ENCODE data around the gene MRTFA. TPM values are rescaled to one million over a fixed set of nuclear protein-coding genes. Genes with fewer than 3 reads are reported as not detected.
A peak's percentile ranks its signal among the peaks of the same experiment; 100 is the strongest.

The MRTFA gene
- total RNA-seq, 2 experiments from 2014 or later, result 72.5 to 76.3 TPM

DNA sequence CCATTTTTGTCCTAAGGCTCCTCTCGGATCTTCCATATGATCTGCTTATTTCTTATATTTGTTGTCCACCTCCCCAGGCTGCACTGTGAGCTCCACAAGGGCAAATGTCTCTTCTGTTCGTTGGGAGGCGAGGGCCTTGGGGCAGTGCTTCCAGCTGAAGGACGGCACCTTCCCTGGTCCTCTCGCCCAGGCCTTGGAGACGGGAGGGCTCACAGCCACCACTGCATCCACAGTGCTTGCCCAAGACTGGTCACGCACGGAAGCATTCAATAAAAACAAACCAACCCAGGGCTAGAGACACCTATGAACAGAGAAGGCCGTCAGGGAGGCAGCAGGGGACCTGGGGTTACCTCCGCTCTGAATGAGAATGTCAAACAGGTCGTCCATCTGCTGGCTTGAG, 219.9 kb downstream of the MRTFA start:
- DNase-seq (no peak), ATAC-seq (ENCODE audit: low read depth) (no peak)
- H3K27me3 Mint-ChIP-seq, result no peaks in the 10 kb centered on the region
- peaks cover 22% of the 10 kb centered on the region for H3K4me1 Mint-ChIP-seq
- no peaks in the 10 kb centered on the region for H3K9me3 Mint-ChIP-seq
- H3K4me3 Mint-ChIP-seq, result no peak overlapping the region
- peaks cover 32% of the 10 kb centered on the region for H3K36me3 Mint-ChIP-seq
- POLR2A ChIA-PET, result interaction anchor here (0.5 to 1.6 kb wide), 2 partner anchors 10 to 440 kb away, joined by 4 to 5 read pairs; partner anchors contain the start of gene ST13
- peak overlapping the region; percentile 86 for H3K27ac Mint-ChIP-seq

DNA sequence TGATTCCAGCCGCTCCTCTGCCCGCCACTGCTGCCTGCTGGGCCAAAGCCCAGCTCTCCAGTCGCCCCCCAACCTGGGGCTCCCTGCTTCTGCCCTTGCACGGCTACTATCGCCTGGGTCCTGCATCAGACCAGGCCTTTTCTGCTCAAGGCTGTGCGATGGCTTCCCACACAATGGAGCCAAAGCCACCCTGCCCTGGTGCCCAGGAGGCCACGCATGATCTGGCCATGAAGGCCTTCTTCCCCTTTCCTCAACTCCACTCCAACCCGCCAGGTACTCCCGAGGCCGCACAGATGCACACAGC, 220.3 kb downstream of the MRTFA start:
- POLR2A ChIA-PET, result interaction anchor here (0.5 to 1.6 kb wide), 3 partner anchors 9 to 440 kb away, joined by 4 to 5 read pairs (median 4); partner anchors contain the start of gene ST13
- Mint-ChIP-seq H3K27me3 (no peaks in the 10 kb centered on the region), H3K4me3 (peak overlapping the region; percentile 34), H3K4me1 (peaks cover 22% of the 10 kb centered on the region), H3K9me3 (no peaks in the 10 kb centered on the region), H3K27ac (peak overlapping the region; percentile 86), H3K36me3 (peaks cover 32% of the 10 kb centered on the region)
- ATAC-seq (ENCODE audit: low read depth) (no peak), DNase-seq (no peak)

DNA sequence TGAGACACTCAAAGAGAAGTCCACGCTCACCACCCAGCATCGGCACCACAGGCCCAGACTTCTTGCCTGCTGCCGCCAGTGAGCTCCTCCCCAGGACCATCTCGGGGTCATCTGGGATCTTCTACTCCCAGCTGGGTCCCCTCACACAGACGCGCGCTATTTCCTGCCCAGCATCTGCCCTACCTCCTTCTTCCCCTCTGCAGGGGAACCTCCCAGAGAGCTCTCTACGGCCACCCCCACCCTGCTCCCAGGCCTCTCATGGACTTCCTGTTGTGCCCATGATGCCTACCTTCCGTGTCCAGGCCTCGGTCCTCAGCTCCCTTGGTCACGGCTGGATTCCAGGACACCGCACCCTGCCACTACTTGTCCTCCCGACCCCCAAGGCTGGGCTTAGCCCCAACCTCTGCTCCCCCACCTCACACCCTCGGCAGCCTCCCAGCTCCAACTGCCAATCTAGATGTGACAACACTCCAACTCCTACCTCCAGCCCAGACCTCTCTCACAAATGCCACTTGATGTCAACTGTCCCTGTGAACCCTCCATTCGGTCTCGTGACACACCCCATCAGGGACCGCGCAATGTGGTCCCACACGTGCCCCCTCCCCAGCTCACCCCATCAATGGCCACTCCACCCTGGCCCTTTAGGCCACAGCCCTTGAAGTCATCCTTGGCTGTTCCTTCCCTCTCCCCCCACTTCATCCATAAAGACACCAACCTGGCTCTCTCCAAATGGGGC, 220.8 kb downstream of the MRTFA start:
- peaks cover 22% of the 10 kb centered on the region for H3K4me1 Mint-ChIP-seq
- H3K36me3 Mint-ChIP-seq, result peaks cover 30% of the 10 kb centered on the region
- peak overlapping the region; percentile 34 for H3K4me3 Mint-ChIP-seq
- ATAC-seq (ENCODE audit: low read depth) (peak; percentile 77), DNase-seq (no peak)
- POLR2A ChIA-PET, result interaction anchor here (1.0 to 1.6 kb wide), 3 partner anchors 8 to 45 kb away, joined by 4 to 6 read pairs (median 5); partner anchors contain the start of gene SGSM3
- no peaks in the 10 kb centered on the region for H3K9me3 Mint-ChIP-seq
- H3K27ac Mint-ChIP-seq, result peak overlapping the region; percentile 86
- no peaks in the 10 kb centered on the region for H3K27me3 Mint-ChIP-seq

GRCh38 chr22:40414838-40415505, 221.5 kb downstream of the MRTFA start:
- POLR2A ChIA-PET, result interaction anchor here (1.0 to 1.6 kb wide), 3 partner anchors 7 to 45 kb away, joined by 4 to 6 read pairs (median 5); partner anchors contain the start of gene SGSM3
- Mint-ChIP-seq H3K9me3 (no peaks in the 10 kb centered on the region), H3K4me3 (no peak overlapping the region), H3K27ac (peak overlapping the region; percentile 86), H3K4me1 (peaks cover 22% of the 10 kb centered on the region), H3K27me3 (no peaks in the 10 kb centered on the region), H3K36me3 (peaks cover 30% of the 10 kb centered on the region)
- peak; percentile 4 for ATAC-seq (ENCODE audit: low read depth)
- DNase-seq, result no peak

GRCh38 chr22:40414311-40414710, 222.2 kb downstream of the MRTFA start:
- H3K27me3 Mint-ChIP-seq, result no peaks in the 10 kb centered on the region
- ATAC-seq (ENCODE audit: low read depth) (no peak), DNase-seq (no peak)
- peak overlapping the region; percentile 31 for H3K27ac Mint-ChIP-seq
- peaks cover 25% of the 10 kb centered on the region for H3K36me3 Mint-ChIP-seq
- peaks cover 21% of the 10 kb centered on the region for H3K4me1 Mint-ChIP-seq
- H3K4me3 Mint-ChIP-seq, result no peak overlapping the region
- no peaks in the 10 kb centered on the region for H3K9me3 Mint-ChIP-seq
- POLR2A ChIA-PET, result interaction anchor here (1.4 kb wide), 1 partner anchor 44 kb away, joined by 6 read pairs; the partner anchor contains the start of gene SGSM3

- Mint-ChIP-seq H3K27me3 (no peaks in the 10 kb centered on the region), H3K4me1 (peaks cover 21% of the 10 kb centered on the region), H3K9me3 (no peaks in the 10 kb centered on the region), H3K4me3 (no peak overlapping the region), H3K36me3 (peaks cover 25% of the 10 kb centered on the region), H3K27ac (no peak overlapping the region)
- POLR2A ChIA-PET, result no interaction called here
- ATAC-seq (ENCODE audit: low read depth) (no peak), DNase-seq (no peak)
Measured at GRCh38 chr22:40413873-40414272, 222.6 kb downstream of the MRTFA start.

DNA sequence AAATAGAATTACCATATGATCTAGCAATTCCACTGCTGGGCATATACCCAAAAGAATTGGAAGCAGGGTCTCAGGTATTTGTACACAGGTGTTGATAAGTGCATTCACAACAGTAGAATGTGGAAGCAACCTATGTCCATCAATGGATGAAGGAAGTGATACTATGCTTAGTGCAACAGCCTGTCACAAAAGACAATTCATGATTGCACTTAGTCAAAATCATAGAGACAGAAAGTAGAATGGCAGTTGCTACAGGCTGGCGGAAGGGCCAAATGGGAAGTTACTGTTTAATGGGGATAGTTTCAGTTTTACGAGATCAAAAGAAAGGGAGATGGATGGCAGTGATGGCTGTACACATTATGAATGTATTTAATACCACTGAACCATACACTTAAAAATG, 224.1 kb downstream of the MRTFA start:
- Mint-ChIP-seq H3K4me1 (peaks cover 21% of the 10 kb centered on the region), H3K27ac (no peak overlapping the region), H3K27me3 (no peaks in the 10 kb centered on the region), H3K4me3 (no peak overlapping the region), H3K36me3 (peaks cover 25% of the 10 kb centered on the region), H3K9me3 (no peaks in the 10 kb centered on the region)
- POLR2A ChIA-PET, result interaction anchor here (1.5 kb wide), 1 partner anchor 13 kb away, joined by 3 read pairs; no protein-coding TSS in a partner anchor
- DNase-seq (no peak), ATAC-seq (ENCODE audit: low read depth) (no peak)

GRCh38 chr22:40411506-40411861, 225.0 kb downstream of the MRTFA start:
- no peak for ATAC-seq (ENCODE audit: low read depth)
- POLR2A ChIA-PET, result interaction anchor here (1.5 kb wide), 1 partner anchor 12 kb away, joined by 3 read pairs; no protein-coding TSS in a partner anchor
- Mint-ChIP-seq H3K9me3 (no peaks in the 10 kb centered on the region), H3K27me3 (no peaks in the 10 kb centered on the region), H3K36me3 (peaks cover 25% of the 10 kb centered on the region), H3K27ac (no peak overlapping the region), H3K4me1 (peaks cover 18% of the 10 kb centered on the region), H3K4me3 (no peak overlapping the region)
- no peak for DNase-seq

DNA sequence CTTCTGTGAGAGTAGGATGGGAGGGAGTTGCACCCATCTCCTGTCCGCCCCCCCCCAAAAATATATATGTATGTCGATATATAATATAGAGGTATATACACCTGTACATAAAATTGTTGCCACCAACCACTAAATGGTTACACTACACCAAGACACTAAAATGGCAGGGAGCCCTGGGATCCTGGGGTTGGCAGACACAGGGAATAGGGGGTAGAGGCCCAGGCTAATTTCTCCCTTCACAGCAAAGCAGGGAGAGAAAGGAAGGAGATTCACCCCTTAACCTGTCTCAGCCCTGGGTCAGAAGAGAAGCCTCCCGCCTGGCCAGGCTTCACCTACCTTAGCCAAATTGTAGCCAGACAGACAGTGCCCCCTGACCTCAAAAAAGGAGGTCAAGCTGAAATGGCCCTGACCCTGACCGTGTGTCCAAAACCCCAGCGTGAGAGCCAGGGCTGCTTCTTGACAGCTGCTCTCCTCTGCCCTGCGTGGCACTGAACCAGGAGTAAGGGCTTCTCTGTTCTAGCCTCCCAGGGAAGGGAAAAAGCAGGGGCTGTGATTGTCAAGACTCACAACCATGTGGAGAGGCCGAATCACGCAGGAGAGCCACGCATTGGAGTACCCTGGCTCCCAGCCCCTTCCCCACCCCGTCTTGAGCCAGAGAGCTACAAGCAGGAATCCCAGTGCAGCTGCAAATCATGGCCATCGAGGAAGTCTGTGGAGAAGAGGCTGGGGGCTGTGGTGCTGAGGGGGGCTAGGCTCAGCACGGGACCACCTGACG, 225.6 kb downstream of the MRTFA start:
- H3K27me3 Mint-ChIP-seq, result no peaks in the 10 kb centered on the region
- no peak overlapping the region for H3K27ac Mint-ChIP-seq
- peaks cover 13% of the 10 kb centered on the region for H3K4me1 Mint-ChIP-seq
- H3K9me3 Mint-ChIP-seq, result no peaks in the 10 kb centered on the region
- H3K36me3 Mint-ChIP-seq, result peaks cover 23% of the 10 kb centered on the region
- ATAC-seq (ENCODE audit: low read depth), result no peak
- POLR2A ChIA-PET, result interaction anchor here (1.5 kb wide), 1 partner anchor 11 kb away, joined by 3 read pairs; no protein-coding TSS in a partner anchor
- no peak for DNase-seq
- no peak overlapping the region for H3K4me3 Mint-ChIP-seq

GRCh38 chr22:40410272-40410671, 226.2 kb downstream of the MRTFA start:
- H3K27ac Mint-ChIP-seq, result no peak overlapping the region

DNA sequence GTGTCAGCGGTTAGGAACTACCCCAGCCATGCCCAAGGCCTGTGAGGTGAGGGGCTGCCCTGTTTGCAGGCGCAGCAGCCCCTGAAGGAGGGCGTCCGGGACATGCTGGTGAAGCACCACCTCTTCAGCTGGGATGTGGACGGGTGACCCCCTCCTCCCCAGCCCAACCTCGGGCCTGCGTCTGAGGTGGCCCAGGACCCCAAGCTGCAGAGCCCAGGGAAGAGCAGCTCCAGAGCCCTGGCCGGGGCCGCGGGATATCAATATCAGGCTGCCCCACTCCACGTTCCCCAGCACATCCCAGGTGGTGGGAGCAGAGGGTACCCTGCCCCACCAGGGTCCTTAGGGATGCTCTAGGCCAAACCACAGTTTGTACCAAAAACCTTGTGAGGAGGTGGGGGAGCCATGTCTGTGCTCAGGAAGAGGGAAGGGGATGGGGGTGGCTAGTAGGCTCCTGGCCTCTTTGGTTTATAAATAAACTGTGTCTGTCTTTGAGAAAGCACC, 226.9 kb downstream of the MRTFA start:
- H3K4me3 Mint-ChIP-seq, result no peak overlapping the region
- peaks cover 3% of the 10 kb centered on the region for H3K4me1 Mint-ChIP-seq
- no peaks in the 10 kb centered on the region for H3K9me3 Mint-ChIP-seq
- H3K27ac Mint-ChIP-seq, result peak overlapping the region; percentile 25
- POLR2A ChIA-PET, result interaction anchor here (0.7 kb wide), 1 partner anchor 8 kb away, joined by 3 read pairs; no protein-coding TSS in a partner anchor
- H3K27me3 Mint-ChIP-seq, result no peaks in the 10 kb centered on the region
- ATAC-seq (ENCODE audit: low read depth), result no peak
- peaks cover 14% of the 10 kb centered on the region for H3K36me3 Mint-ChIP-seq
- DNase-seq, result no peak

More at GRCh38 chr22:40410272-40410671, 226.2 kb downstream of the MRTFA start:
- Mint-ChIP-seq H3K4me1 (peaks cover 7% of the 10 kb centered on the region), H3K36me3 (peaks cover 18% of the 10 kb centered on the region), H3K9me3 (no peaks in the 10 kb centered on the region), H3K4me3 (no peak overlapping the region), H3K27me3 (no peaks in the 10 kb centered on the region)
- DNase-seq, result no peak
- no peak for ATAC-seq (ENCODE audit: low read depth)
- POLR2A ChIA-PET, result no interaction called here

GRCh38 chr22:40408718-40409612, 227.6 kb downstream of the MRTFA start:
- no peaks in the 10 kb centered on the region for H3K27me3 Mint-ChIP-seq
- no peak overlapping the region for H3K27ac Mint-ChIP-seq
- no peak overlapping the region for H3K4me3 Mint-ChIP-seq
- H3K9me3 Mint-ChIP-seq, result no peaks in the 10 kb centered on the region
- peaks cover 17% of the 10 kb centered on the region for H3K36me3 Mint-ChIP-seq
- no peak for DNase-seq
- no peak for ATAC-seq (ENCODE audit: low read depth)
- peaks cover 3% of the 10 kb centered on the region for H3K4me1 Mint-ChIP-seq
- POLR2A ChIA-PET, result interaction anchor here (0.7 kb wide), 1 partner anchor 9 kb away, joined by 3 read pairs; no protein-coding TSS in a partner anchor

Data from activated naive CD8-positive, alpha-beta T cell treated with anti-CD3 and anti-CD28 coated beads, Interleukin-2, amount 10 ng/mL, durations not matched to agents 7 days and 5 days (primary cell).